GM12892 (cell line): ENCODE measurements around the gene SOX5.

Experiments used
- POLR2A ChIP-seq: IDR thresholded peaks from 2 replicates; pipeline ENCODE4 v1.6.1; 2011; ENCODE audit warnings: low read depth, low read length, control low read depth
- POLR2AphosphoS5 ChIP-seq: IDR thresholded peaks from 2 replicates; pipeline ENCODE4 v1.6.1; 2011; ENCODE audit warnings: low read depth, low read length, control low read depth
- TAF1 ChIP-seq: IDR thresholded peaks from 2 replicates; pipeline ENCODE4 v1.6.1; 2011; ENCODE audit warnings: low read depth, mild to moderate bottlenecking, control low read depth, low read length, borderline replicate concordance

- TF ChIP-seq POLR2A (no peak), POLR2AphosphoS5 (no peak), TAF1 (no peak)
These were observed 282.6 kb downstream of the SOX5 start for GRCh38 chr12:23666866-23667265.
